Mesothelial cell of epicardium (in vitro differentiated cells): ENCODE measurements around the gene TEAD4. TPM values are rescaled to one million over a fixed set of nuclear protein-coding genes. Genes with fewer than 3 reads are reported as not detected.
A peak's percentile ranks its signal among the peaks of the same experiment; 100 is the strongest.

ENCODE experiments used
- DNase-seq, 2 experiments: peaks; one replicate each; pipeline ENCODE4 v3.0.0; 2021; ENCODE audit warnings: low spot score in 2 of 2; ENCODE audit not compliant: unreplicated experiment in 2 of 2
- H3K27ac Mint-ChIP-seq: 2 replicates; pipeline ENCODE4 v1.8.0; 2021; ENCODE audit warnings: mixed read lengths
- H3K27me3 Mint-ChIP-seq: 2 replicates; pipeline ENCODE4 v1.8.0; 2021; ENCODE audit warnings: low read depth, mixed read lengths
- H3K36me3 Mint-ChIP-seq: 2 replicates; pipeline ENCODE4 v1.8.0; 2021; ENCODE audit warnings: mixed read lengths
- H3K4me1 Mint-ChIP-seq: 2 replicates; pipeline ENCODE4 v1.8.0; 2021; ENCODE audit warnings: mixed read lengths
- H3K4me3 Mint-ChIP-seq: 2 replicates; pipeline ENCODE4 v1.8.0; 2021; ENCODE audit warnings: mild to moderate bottlenecking, moderate library complexity, mixed read lengths
- H3K9me3 Mint-ChIP-seq: 2 replicates; pipeline ENCODE4 v1.8.0; 2021; ENCODE audit warnings: mixed read lengths
- total RNA-seq: library from RNA; stranded (reverse); gene quantifications from 3 replicates; pipeline ENCODE4 v1.2.1, GENCODE V29; 2021
- TF ChIP-seq, protein P1 (sequence below): fragments of 200-600 bp; sonication (generic); IDR thresholded peaks from one replicate; pipeline ENCODE4 v1.5.0; 2021; ENCODE audit warnings: antibody characterized with exemption; ENCODE audit not compliant: unreplicated experiment

Gene TEAD4
- total RNA-seq, 1 donor from 2014 or later: 32.3 TPM

GRCh38 chr12:3048540-3048939, 89.3 kb downstream of the TEAD4 start:
- H3K27ac Mint-ChIP-seq: no peak overlapping the region
- H3K27me3 Mint-ChIP-seq: no peaks in the 10 kb centered on the region
- TF ChIP-seq, protein P1, sequence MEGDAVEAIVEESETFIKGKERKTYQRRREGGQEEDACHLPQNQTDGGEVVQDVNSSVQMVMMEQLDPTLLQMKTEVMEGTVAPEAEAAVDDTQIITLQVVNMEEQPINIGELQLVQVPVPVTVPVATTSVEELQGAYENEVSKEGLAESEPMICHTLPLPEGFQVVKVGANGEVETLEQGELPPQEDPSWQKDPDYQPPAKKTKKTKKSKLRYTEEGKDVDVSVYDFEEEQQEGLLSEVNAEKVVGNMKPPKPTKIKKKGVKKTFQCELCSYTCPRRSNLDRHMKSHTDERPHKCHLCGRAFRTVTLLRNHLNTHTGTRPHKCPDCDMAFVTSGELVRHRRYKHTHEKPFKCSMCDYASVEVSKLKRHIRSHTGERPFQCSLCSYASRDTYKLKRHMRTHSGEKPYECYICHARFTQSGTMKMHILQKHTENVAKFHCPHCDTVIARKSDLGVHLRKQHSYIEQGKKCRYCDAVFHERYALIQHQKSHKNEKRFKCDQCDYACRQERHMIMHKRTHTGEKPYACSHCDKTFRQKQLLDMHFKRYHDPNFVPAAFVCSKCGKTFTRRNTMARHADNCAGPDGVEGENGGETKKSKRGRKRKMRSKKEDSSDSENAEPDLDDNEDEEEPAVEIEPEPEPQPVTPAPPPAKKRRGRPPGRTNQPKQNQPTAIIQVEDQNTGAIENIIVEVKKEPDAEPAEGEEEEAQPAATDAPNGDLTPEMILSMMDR: no peak
- no peak overlapping the region for H3K4me3 Mint-ChIP-seq
- no peak for DNase-seq
- no peaks in the 10 kb centered on the region for H3K9me3 Mint-ChIP-seq
- H3K4me1 Mint-ChIP-seq: peaks cover 3% of the 10 kb centered on the region
- H3K36me3 Mint-ChIP-seq: no peaks in the 10 kb centered on the region

DNA sequence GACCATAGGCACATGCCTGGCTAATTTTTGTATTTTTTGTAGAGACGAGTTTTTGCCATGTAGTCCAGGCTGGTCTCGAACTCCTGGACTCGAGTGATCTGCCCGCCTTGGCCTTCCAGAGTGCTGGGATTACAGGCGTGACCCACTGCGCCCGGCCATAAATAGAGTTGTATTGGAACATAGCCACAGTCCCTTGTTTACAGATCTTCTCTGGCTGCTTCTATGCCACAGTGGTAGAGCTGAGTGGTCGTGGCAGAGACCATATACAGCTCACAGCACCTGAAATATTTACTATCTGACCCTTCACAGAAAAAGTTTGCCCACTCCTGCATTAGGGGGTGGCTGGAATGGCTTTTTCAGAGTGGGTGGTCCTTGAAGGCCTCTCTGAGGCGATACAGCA, 90.0 kb downstream of the TEAD4 start:
- H3K4me1 Mint-ChIP-seq: peaks cover 3% of the 10 kb centered on the region
- no peaks in the 10 kb centered on the region for H3K9me3 Mint-ChIP-seq
- TF ChIP-seq, protein P1: no peak
- no peak for DNase-seq
- no peaks in the 10 kb centered on the region for H3K27me3 Mint-ChIP-seq
- H3K4me3 Mint-ChIP-seq: no peak overlapping the region
- H3K36me3 Mint-ChIP-seq: no peaks in the 10 kb centered on the region
- no peak overlapping the region for H3K27ac Mint-ChIP-seq

DNA sequence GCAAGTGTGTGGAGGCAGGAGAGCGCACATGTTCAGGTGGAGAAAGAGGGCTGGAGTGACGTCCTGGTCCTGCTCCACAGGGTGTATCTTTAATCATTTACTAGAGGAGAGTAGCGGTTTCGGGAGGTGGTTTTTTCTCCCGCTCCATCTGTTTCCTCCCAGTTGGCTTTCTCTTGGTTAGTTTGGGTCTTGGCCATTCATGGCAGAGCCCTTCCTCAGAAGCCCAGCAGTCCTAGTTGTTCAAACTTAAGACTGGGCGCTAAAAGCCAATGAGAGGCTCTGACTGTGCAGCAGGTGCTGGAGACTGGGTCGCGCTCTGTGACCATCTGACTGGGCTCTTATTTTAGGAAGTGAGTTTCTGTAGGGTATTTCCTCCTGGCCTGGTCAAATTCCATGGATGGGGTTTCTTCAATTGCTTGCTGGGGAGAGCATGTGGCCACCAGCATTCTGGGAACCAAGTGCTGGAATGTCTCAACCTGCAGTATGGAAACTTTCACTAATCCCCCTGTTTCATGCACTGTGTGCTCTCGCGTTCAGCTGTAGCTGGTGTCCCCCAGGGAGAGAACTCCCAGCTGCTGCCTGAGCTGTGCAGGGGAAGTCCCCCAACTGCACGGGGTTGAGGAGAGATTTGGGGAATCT, 90.5 kb downstream of the TEAD4 start:
- TF ChIP-seq, protein P1: no peak
- no peaks in the 10 kb centered on the region for H3K9me3 Mint-ChIP-seq
- H3K36me3 Mint-ChIP-seq: no peaks in the 10 kb centered on the region
- H3K4me3 Mint-ChIP-seq: no peak overlapping the region
- no peak for DNase-seq
- H3K4me1 Mint-ChIP-seq: peaks cover 4% of the 10 kb centered on the region
- H3K27ac Mint-ChIP-seq: no peak overlapping the region
- H3K27me3 Mint-ChIP-seq: no peaks in the 10 kb centered on the region

GRCh38 chr12:3054374-3054773, 95.2 kb downstream of the TEAD4 start:
- Mint-ChIP-seq H3K9me3 (no peaks in the 10 kb centered on the region), H3K4me1 (peaks cover 18% of the 10 kb centered on the region), H3K4me3 (no peak overlapping the region), H3K36me3 (no peaks in the 10 kb centered on the region), H3K27me3 (no peaks in the 10 kb centered on the region), H3K27ac (no peak overlapping the region)
- DNase-seq: no peak
- TF ChIP-seq, protein P1: no peak

GRCh38 chr12:3055026-3055703, 96.0 kb downstream of the TEAD4 start:
- H3K9me3 Mint-ChIP-seq: no peaks in the 10 kb centered on the region
- no peak for DNase-seq
- H3K36me3 Mint-ChIP-seq: no peaks in the 10 kb centered on the region
- H3K4me1 Mint-ChIP-seq: peaks cover 15% of the 10 kb centered on the region
- H3K27me3 Mint-ChIP-seq: no peaks in the 10 kb centered on the region
- no peak overlapping the region for H3K4me3 Mint-ChIP-seq
- TF ChIP-seq, protein P1: no peak
- H3K27ac Mint-ChIP-seq: peak overlapping the region; percentile 88
